Natural killer cell (primary cell): Measurements from ENCODE around the gene ZNF614. TPM values are rescaled to one million over a fixed set of nuclear protein-coding genes. Genes with fewer than 3 reads are reported as not detected.

Experiments used
- ATAC-seq, 3 donors: fragments of 150-1000 bp in 2 of 3; fragments of 200-7000 bp in 1 of 3; cut with Tn5 transposase; 1 replicate in 1 of 3; 2 replicates in 2 of 3; pipeline ENCODE4 v1.10.0; 2021; ENCODE audit warnings: mild to moderate bottlenecking in 2 of 3, moderate library complexity in 2 of 3
- DNase-seq, 2 donors: peaks; one replicate each; pipeline versions ENCODE4 v3.0.0 to v3.0.0-alpha.2; 2013 to 2021; ENCODE audit warnings: mixed read lengths in 1 of 2
- H3K27ac ChIP-seq: one replicate; pipeline ENCODE4 v1.5.1; 2013; ENCODE audit warnings: mild to moderate bottlenecking, low read length
- H3K27me3 ChIP-seq: one replicate; pipeline ENCODE4 v1.6.1; 2013; ENCODE audit warnings: low read length; ENCODE audit not compliant: control insufficient read depth, insufficient read depth
- H3K36me3 ChIP-seq: one replicate; pipeline ENCODE4 v1.6.1; 2013; ENCODE audit warnings: low read length; ENCODE audit not compliant: control insufficient read depth, insufficient read depth
- H3K4me1 ChIP-seq: one replicate; pipeline ENCODE4 v1.6.1; 2013; ENCODE audit warnings: low read length; ENCODE audit not compliant: control insufficient read depth, insufficient read depth
- H3K4me3 ChIP-seq: one replicate; pipeline ENCODE4 v1.5.1; 2013; ENCODE audit warnings: low read length
- H3K9me3 ChIP-seq: one replicate; pipeline ENCODE4 v1.6.1; 2013; ENCODE audit warnings: low read length; ENCODE audit not compliant: control insufficient read depth, insufficient read depth
- H3K27ac Mint-ChIP-seq, 2 donors: one replicate each; pipeline ENCODE4 v1.8.0; 2022; ENCODE audit warnings: mild to moderate bottlenecking in 2 of 2, mixed read lengths in 2 of 2, moderate library complexity in 1 of 2
- H3K27me3 Mint-ChIP-seq, 2 donors: one replicate each; pipeline ENCODE4 v1.8.0; 2022; ENCODE audit warnings: low read depth in 2 of 2, mixed read lengths in 2 of 2
- H3K36me3 Mint-ChIP-seq: one replicate; pipeline ENCODE4 v1.8.0; 2022; ENCODE audit warnings: mixed read lengths
- H3K4me1 Mint-ChIP-seq, 2 donors: one replicate each; pipeline ENCODE4 v1.8.0; 2022; ENCODE audit warnings: mixed read lengths in 2 of 2
- H3K4me3 Mint-ChIP-seq: one replicate; pipeline ENCODE4 v1.8.0; 2022; ENCODE audit warnings: mild to moderate bottlenecking, moderate library complexity, mixed read lengths
- H3K9me3 Mint-ChIP-seq, 2 donors: one replicate each; pipeline ENCODE4 v1.8.0; 2022; ENCODE audit warnings: mixed read lengths in 2 of 2
- CTCF ChIP-seq: fragments of 200-600 bp; IDR thresholded peaks from one replicate; pipeline ENCODE4 v1.8.0; 2022; ENCODE audit warnings: antibody characterized with exemption
- WGBS: methylation state at CpG from one replicate; pipeline ENCODE4 v1.1.7; 2013; ENCODE audit warnings: missing lambda C conversion rate; ENCODE audit not compliant: insufficient coverage; 5-methylcytosine and 5-hydroxymethylcytosine counted together
- intact Hi-C: fragments of 100-400 bp; cut with micrococcal nuclease; formaldehyde crosslinking; loops from one replicate; pipeline ENCODE4 v1.14.2; 2022
- total RNA-seq, 4 donors: library from RNA; stranded (reverse); fragments of 120-200 nt in 1 of 4; gene quantifications; one replicate each; pipeline versions ENCODE4 v1.2.3 to v1.2.4, GENCODE V29; 2013 to 2022

The ZNF614 gene
- total RNA-seq, 3 donors from 2014 or later (not counting 1 experiment from before 2014, with no cell fraction given) = 4.3 to 9.2 (median 5.7) TPM

- Mint-ChIP-seq H3K27me3 (no peaks in the 10 kb centered on the region), H3K9me3 (peaks cover 17 to 27% of the 10 kb centered on the region in 2 donors), H3K4me3 (no peak overlapping the region), H3K27ac (no peak overlapping the region), H3K4me1 (peaks cover 0 to under 1% of the 10 kb centered on the region in 2 donors), H3K36me3 (peaks cover 82% of the 10 kb centered on the region)
- no peaks in the 10 kb centered on the region for H3K4me1 ChIP-seq
- ATAC-seq (no peak), DNase-seq (no peak)
- TF ChIP-seq CTCF = no peak
- peaks cover 78% of the 10 kb centered on the region for H3K36me3 ChIP-seq
- no peaks in the 10 kb centered on the region for H3K27me3 ChIP-seq
- H3K4me3 ChIP-seq = no peak overlapping the region
- H3K9me3 ChIP-seq = peaks cover 65% of the 10 kb centered on the region
- WGBS = 98% methylated on average over 4 of the region's 4 CpGs
- H3K27ac ChIP-seq = no peak overlapping the region
- intact Hi-C loops = no loop called here
These were observed 7.7 kb downstream of the ZNF614 start for GRCh38 chr19:52020506-52020905.

GRCh38 chr19:52010674-52011073 lies 17.5 kb downstream of the ZNF614 start:
- no peak for TF ChIP-seq CTCF
- no peak for DNase-seq
- Mint-ChIP-seq H3K27me3 (no peaks in the 10 kb centered on the region), H3K4me3 (peak overlapping the region; percentile 58), H3K9me3 (peaks cover 0 to 7% of the 10 kb centered on the region in 2 donors), H3K4me1 (peaks cover 16 to 17% of the 10 kb centered on the region in 2 donors), H3K27ac (no peak overlapping the region), H3K36me3 (peaks cover 17% of the 10 kb centered on the region)
- H3K4me1 ChIP-seq = peaks cover 10% of the 10 kb centered on the region
- no peak overlapping the region for H3K27ac ChIP-seq
- peaks cover 25% of the 10 kb centered on the region for H3K9me3 ChIP-seq
- H3K36me3 ChIP-seq = no peaks in the 10 kb centered on the region
- no peaks in the 10 kb centered on the region for H3K27me3 ChIP-seq
- intact Hi-C loops = no loop called here
- ATAC-seq = no peak
- H3K4me3 ChIP-seq = no peak overlapping the region
- 100% methylated on average over 1 of the region's 1 CpG for WGBS

GRCh38 chr19:52007806-52008557 lies 20.2 kb downstream of the ZNF614 start, which contains the start of gene ZNF615:
TSS of gene ZNF615 (minus strand) at chr19:52008211. CDS start at chr19:52003711, 4,500 bp downstream.
- H3K27me3 Mint-ChIP-seq = no peaks in the 10 kb centered on the region
- H3K4me3 Mint-ChIP-seq = peak within 1 kb of the TSS; percentile 100
- peaks cover 10% of the 10 kb centered on the region for H3K4me1 ChIP-seq
- peaks cover 21% of the 10 kb centered on the region for H3K9me3 ChIP-seq
- no peaks in the 10 kb centered on the region for H3K27me3 ChIP-seq
- H3K4me3 ChIP-seq = peak within 1 kb of the TSS; percentile 92
- H3K27ac Mint-ChIP-seq = peak within 1 kb of the TSS; percentile 97 to 100
- under 1% methylated on average over 44 of the region's 44 CpGs for WGBS
- intact Hi-C loops = loop anchor here (1.0 to 5.0 kb wide), 5 partner anchors 20 to 106 kb away; partner anchors contain the start of genes ZNF350, ZNF432, ZNF613 and ZNF614
- peak; percentile 91 to 92 for DNase-seq
- ATAC-seq = peak; percentile 95 to 96 (median 95)
- peaks cover 0 to 4% of the 10 kb centered on the region in 2 donors for H3K9me3 Mint-ChIP-seq
- H3K36me3 Mint-ChIP-seq = peaks cover 22% of the 10 kb centered on the region
- peak within 1 kb of the TSS; percentile 96 for H3K27ac ChIP-seq
- H3K36me3 ChIP-seq = peaks cover 5% of the 10 kb centered on the region
- H3K4me1 Mint-ChIP-seq = peaks cover 16 to 17% of the 10 kb centered on the region in 2 donors
- TF ChIP-seq CTCF = no peak
